GM12878 (cell line): ENCODE results near the gene LILRB5. TPM values are rescaled to one million over a fixed set of nuclear protein-coding genes. Genes with fewer than 3 reads are reported as not detected.
A peak's percentile ranks its signal among the peaks of the same experiment; 100 is the strongest.

Experiments used
- ATAC-seq: fragments of 200-7000 bp; cut with Tn5 transposase; 3 replicates; pipeline ENCODE4 v1.9.1; 2020; ENCODE audit warnings: mild to moderate bottlenecking, moderate library complexity
- BruUV-seq: library from RNA; stranded (reverse); fragments of 400-500 nt; replicated peaks from 2 replicates; lab custom pipeline; 2021; lab: Mats Ljungman, UMichigan
- CTCF ChIA-PET: fragments of 300-600 bp; sonication (Branson Sonifier 250); formaldehyde crosslinking; extraction: SDS; loops from one replicate; lab custom pipeline; 2021; ENCODE audit warnings: inconsistent platforms; lab: Yijun Ruan, JAX
- POLR2A ChIA-PET: fragments of 350-600 bp; formaldehyde crosslinking; extraction: SDS; loops from one replicate; lab custom pipeline; 2021; ENCODE audit warnings: inconsistent platforms; lab: Charles Lee
- RAD21 ChIA-PET: fragments of 300-600 bp; sonication (Branson Sonifier 250); formaldehyde crosslinking; loops from one replicate; lab custom pipeline; 2023; ENCODE audit warnings: antibody characterized with exemption; ENCODE audit not compliant: unreplicated experiment; lab: Charles Lee
- SMC1A ChIA-PET: fragments of 300-600 bp; sonication (Branson Sonifier 250); formaldehyde crosslinking; loops from one replicate; lab custom pipeline; 2023; ENCODE audit not compliant: unreplicated experiment, uncharacterized antibody; lab: Charles Lee
- DNase-seq: peaks from one replicate; pipeline ENCODE4 v3.0.0-alpha.2; 2011; ENCODE audit warnings: low read depth, low spot score
- FAIRE-seq: peaks from 3 replicates; lab custom pipeline; 2011; peaks lifted over from hg19 to GRCh38; lab: Jason Lieb, UNC
- H2AFZ ChIP-seq: 2 replicates; pipeline ENCODE4 v1.6.0; 2011; ENCODE audit warnings: low read depth, low read length, control low read depth; ENCODE audit not compliant: control insufficient read depth
- H3K27ac ChIP-seq: 2 replicates; pipeline ENCODE4 v1.5.1; 2011; ENCODE audit warnings: control low read depth; ENCODE audit not compliant: control insufficient read depth, insufficient read depth
- H3K27me3 ChIP-seq, 2 experiments: replicated peaks in 1 of 2; 2 replicates each; pipeline versions ENCODE4 v1.6.0 to v1.6.1; 2011; ENCODE audit warnings: low read length in 1 of 2; ENCODE audit not compliant: control insufficient read depth in 2 of 2, insufficient read depth in 2 of 2
- H3K36me3 ChIP-seq, 2 experiments: 2 replicates each; pipeline ENCODE4 v1.5.1; 2011; ENCODE audit warnings: low read length in 1 of 2; ENCODE audit not compliant: control insufficient read depth in 2 of 2, insufficient read depth in 2 of 2
- H3K4me1 ChIP-seq: 2 replicates; pipeline ENCODE4 v1.6.1; 2011; ENCODE audit warnings: mild to moderate bottlenecking, low read length, moderate library complexity, mixed read lengths; ENCODE audit not compliant: control insufficient read depth, insufficient read depth
- H3K4me2 ChIP-seq: 2 replicates; pipeline ENCODE4 v1.6.0; 2011; ENCODE audit warnings: control low read depth; ENCODE audit not compliant: control insufficient read depth, insufficient read depth
- H3K4me3 ChIP-seq: fragments of 200-600 bp; sonication (generic); 2 replicates; pipeline ENCODE4 v1.5.1; 2016
- H3K79me2 ChIP-seq: 2 replicates; pipeline ENCODE4 v1.6.0; 2011; ENCODE audit warnings: low read length; ENCODE audit not compliant: control insufficient read depth, insufficient read depth
- H3K9ac ChIP-seq: 2 replicates; pipeline ENCODE4 v1.8.0; 2011; ENCODE audit warnings: low read length, control low read depth, mixed read lengths; ENCODE audit not compliant: control insufficient read depth, insufficient read depth
- H3K9me3 ChIP-seq: replicated peaks from 3 replicates; pipeline ENCODE4 v1.5.1; 2011; ENCODE audit warnings: mild to moderate bottlenecking, low read length; ENCODE audit not compliant: control insufficient read depth, insufficient read depth
- H4K20me1 ChIP-seq: 2 replicates; pipeline ENCODE4 v1.6.0; 2011; ENCODE audit not compliant: control insufficient read depth, insufficient read depth
- ATF7 ChIP-seq: fragments of 450-650 bp; IDR thresholded peaks from 2 replicates; pipeline ENCODE4 v1.6.1; 2016; ENCODE audit warnings: low read depth, mild to moderate bottlenecking
- BACH1 ChIP-seq: fragments of 450-650 bp; IDR thresholded peaks from 2 replicates; pipeline ENCODE4 v1.6.1; 2017; ENCODE audit warnings: mild to moderate bottlenecking, borderline replicate concordance
- BCL3 ChIP-seq: IDR thresholded peaks from 2 replicates; pipeline ENCODE4 v1.6.1; 2011; ENCODE audit warnings: borderline replicate concordance, low read depth, mild to moderate bottlenecking, moderate library complexity, low read length; ENCODE audit not compliant: insufficient read depth, poor library complexity, severe bottlenecking
- BHLHE40 ChIP-seq, 2 experiments: fragments of 450-650 bp in 1 of 2; IDR thresholded peaks; 2 replicates each; pipeline ENCODE4 v1.6.1; 2011 to 2017; ENCODE audit warnings: low read depth in 2 of 2, borderline replicate concordance in 1 of 2, improper control_type of control experiment in 1 of 2, low read length in 1 of 2, mild to moderate bottlenecking in 1 of 2
- CBX3 ChIP-seq: fragments of 200-600 bp; sonication (generic); IDR thresholded peaks from 2 replicates; pipeline ENCODE4 v1.6.1; 2016; ENCODE audit warnings: low read depth, borderline replicate concordance
- KLF5 ChIP-seq: fragments of 450-650 bp; IDR thresholded peaks from 2 replicates; pipeline ENCODE4 v1.6.1; 2014; ENCODE audit warnings: mild to moderate bottlenecking; ENCODE audit not compliant: partially characterized antibody
- MTA3 ChIP-seq: IDR thresholded peaks from 2 replicates; pipeline ENCODE4 v1.6.1; 2012; ENCODE audit warnings: low read length, inconsistent platforms, borderline replicate concordance
- NBN ChIP-seq: fragments of 450-650 bp; IDR thresholded peaks from 2 replicates; pipeline ENCODE4 v1.6.1; 2016
- NFYB ChIP-seq: IDR thresholded peaks from 2 replicates; pipeline ENCODE4 v1.6.1; 2011; ENCODE audit warnings: low read depth, mild to moderate bottlenecking, low read length, improper control_type of control experiment, moderate library complexity; ENCODE audit not compliant: insufficient read depth
- POLR2A ChIP-seq: IDR thresholded peaks from 2 replicates; pipeline ENCODE4 v1.6.1; 2011; ENCODE audit warnings: low read depth, mild to moderate bottlenecking, low read length
- POLR2AphosphoS2 ChIP-seq: IDR thresholded peaks from 2 replicates; pipeline ENCODE4 v1.6.1; 2011; ENCODE audit warnings: low read depth, mild to moderate bottlenecking, low read length, improper control_type of control experiment, moderate library complexity
- POLR2AphosphoS5 ChIP-seq: IDR thresholded peaks from 2 replicates; pipeline ENCODE4 v1.6.1; 2011; ENCODE audit warnings: mild to moderate bottlenecking, low read length, inconsistent platforms
- RAD21 ChIP-seq: IDR thresholded peaks from 2 replicates; pipeline ENCODE4 v1.6.1; 2011; ENCODE audit warnings: mild to moderate bottlenecking, low read depth, low read length, moderate library complexity; ENCODE audit not compliant: insufficient read depth
- RB1 ChIP-seq: fragments of 450-650 bp; formaldehyde crosslinking; IDR thresholded peaks from 2 replicates; pipeline ENCODE4 v1.6.1; 2017; ENCODE audit warnings: mild to moderate bottlenecking, borderline replicate concordance
- RCOR1 ChIP-seq: conservative IDR thresholded peaks from 2 replicates; pipeline ENCODE4 v1.6.1; 2012; ENCODE audit warnings: low read depth, low read length, improper control_type of control experiment
- RELA ChIP-seq: fragments of 450-650 bp; IDR thresholded peaks from 2 replicates; pipeline ENCODE4 v1.8.0; 2014; ENCODE audit warnings: borderline replicate concordance; ENCODE audit not compliant: partially characterized antibody
- TAF1 ChIP-seq: IDR thresholded peaks from 2 replicates; pipeline ENCODE4 v1.6.1; 2011; ENCODE audit warnings: mild to moderate bottlenecking, low read depth, low read length, borderline replicate concordance
- USF2 ChIP-seq: IDR thresholded peaks from 2 replicates; pipeline ENCODE4 v1.6.1; 2011; ENCODE audit warnings: low read depth, low read length, improper control_type of control experiment, borderline replicate concordance
- WGBS: methylation state at CpG from one replicate; pipeline ENCODE4 v1.1.6; 2016; ENCODE audit warnings: low lambda C conversion rate; ENCODE audit not compliant: insufficient replicate concordance, insufficient coverage; ENCODE audit errors: missing lambda C conversion rate; 5-methylcytosine and 5-hydroxymethylcytosine counted together
- in situ Hi-C: fragments of 300-500 bp; cut with MboI; formaldehyde crosslinking; loops from 9 replicates; pipeline ENCODE4 v1.14.3; 2018; ENCODE audit warnings: mixed read lengths
- intact Hi-C: fragments of 100-400 bp; cut with micrococcal nuclease; formaldehyde crosslinking; loops from one replicate; pipeline ENCODE4 v1.14.2; 2022; ENCODE audit not compliant: unreplicated experiment
- polyA plus RNA-seq, 11 experiments: library from polyadenylated mRNA; depleted of rRNA in 4 of 11; unstranded in 6 of 11; stranded (reverse) in 5 of 11; fragments of >200 nt; fragmentation: Nextera tagmentation in 4 of 11; fragmentation: Illumina TruSeq in 1 of 11; extraction: Ambion mirVana in 4 of 11; extraction: Trizol in 1 of 11; gene quantifications; 1 replicate in 1 of 11; 2 replicates in 10 of 11; pipeline versions ENCODE4 v1.2.1 to v1.2.3, GENCODE V29; 2011 to 2016; ENCODE audit warnings: inconsistent platforms in 2 of 11, missing spikeins in 2 of 11, low read depth in 1 of 11
- total RNA-seq, 4 experiments: library from RNA; depleted of rRNA in 3 of 4; stranded (reverse); fragments of >200 nt in 3 of 4; fragmentation: Illumina TruSeq in 1 of 4; extraction: Trizol in 1 of 4; gene quantifications; 2 replicates each; pipeline versions ENCODE4 v1.2.1 to v1.2.3, GENCODE V29; 2013 to 2021
- TF ChIP-seq, protein P1 (sequence below): IDR thresholded peaks from 2 replicates; pipeline ENCODE4 v1.6.1; 2011; ENCODE audit warnings: borderline replicate concordance, low read depth, mild to moderate bottlenecking, moderate library complexity, mixed read lengths, low read length; ENCODE audit not compliant: insufficient read depth; ENCODE audit errors: extremely low read length

The LILRB5 gene
- total and polyA plus RNA-seq, 10 of the 15 experiments (the other 5 are each of a cell fraction or from before 2014, with no cell fraction given): 0.01 to 0.13 TPM; not detected in 8

DNA sequence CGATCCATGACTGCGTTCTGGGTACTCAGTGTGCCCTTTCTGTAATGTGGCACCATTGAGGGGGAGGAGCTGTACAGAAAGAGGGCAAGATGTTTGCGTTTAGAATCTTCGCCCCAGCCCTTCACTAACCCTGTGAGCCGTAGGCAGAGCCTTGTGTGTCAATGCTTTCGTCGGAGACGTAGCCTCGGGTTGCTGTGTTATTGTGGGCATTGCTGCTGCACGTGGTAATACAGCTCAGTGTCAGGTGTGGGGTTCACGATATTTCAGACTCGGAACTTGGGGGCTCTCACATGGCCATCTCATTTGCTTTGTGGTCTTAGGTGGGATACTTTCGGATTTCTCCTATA is 50.3 kb downstream of the LILRB5 start:
- intact Hi-C loops (no loop called here), in situ Hi-C loops (no loop called here)
- Histone ChIP-seq H3K9ac (no peak overlapping the region), H4K20me1 (peaks cover 23% of the 10 kb centered on the region), H3K79me2 (peaks cover 48% of the 10 kb centered on the region), H3K4me2 (peak overlapping the region; percentile 91), H3K4me3 (peak overlapping the region; percentile 1; the same call in 1 of the 2 replicates), H3K36me3 (peaks cover 25 to 34% of the 10 kb centered on the region in 2 experiments), H3K9me3 (no peaks in the 10 kb centered on the region), H2AFZ (no peak overlapping the region), H3K4me1 (peaks cover 67% of the 10 kb centered on the region), H3K27me3 (no peaks in the 10 kb centered on the region), H3K27ac (no peak overlapping the region)
- ChIA-PET CTCF (interaction anchor here (1.1 kb wide), 1 partner anchor 19 kb away, joined by 3 read pairs; no protein-coding TSS in a partner anchor), RAD21 (no interaction called here), POLR2A (interaction anchor here (2.2 kb wide), 1 partner anchor 18 kb away, joined by 12 read pairs; the partner anchor contains the start of gene MBOAT7), SMC1A (interaction anchor here (1.0 kb wide), 1 partner anchor 16 kb away, joined by 4 read pairs; the partner anchor contains the start of gene TSEN34)
- no peak for DNase-seq
- TF ChIP-seq POLR2AphosphoS2: no peak
- no peak for TF ChIP-seq CBX3
- TF ChIP-seq BHLHE40 (IDR thresholded peaks at IDR 0.05; ENCODE audit: borderline replicate concordance in 1 of 2, low read depth in 2 of 2, low read length in 1 of 2): no peak
- TF ChIP-seq RELA: no peak
- no peak for TF ChIP-seq POLR2AphosphoS5
- no peak for TF ChIP-seq RCOR1
- TF ChIP-seq RB1: no peak
- TF ChIP-seq, protein P1, sequence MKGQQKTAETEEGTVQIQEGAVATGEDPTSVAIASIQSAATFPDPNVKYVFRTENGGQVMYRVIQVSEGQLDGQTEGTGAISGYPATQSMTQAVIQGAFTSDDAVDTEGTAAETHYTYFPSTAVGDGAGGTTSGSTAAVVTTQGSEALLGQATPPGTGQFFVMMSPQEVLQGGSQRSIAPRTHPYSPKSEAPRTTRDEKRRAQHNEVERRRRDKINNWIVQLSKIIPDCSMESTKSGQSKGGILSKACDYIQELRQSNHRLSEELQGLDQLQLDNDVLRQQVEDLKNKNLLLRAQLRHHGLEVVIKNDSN: no peak
- no peak for TF ChIP-seq NFYB
- no peak for TF ChIP-seq RAD21
- TF ChIP-seq KLF5: no peak
- no peak for TF ChIP-seq MTA3
- TF ChIP-seq ATF7: no peak
- TF ChIP-seq TAF1: no peak
- TF ChIP-seq USF2: no peak
- no peak for TF ChIP-seq POLR2A
- no peak for TF ChIP-seq NBN
- no peak for TF ChIP-seq BACH1
- no peak for TF ChIP-seq BCL3
- no peak for FAIRE-seq
- WGBS: 28% methylated on average over 13 of the region's 13 CpGs
- ATAC-seq: no peak
- no TSS peak for BruUV-seq
